Choroid plexus epithelial cell (primary cell): ENCODE measurements around the gene ETV6.

ENCODE experiments used
- DNase-seq: peaks from one replicate; pipeline ENCODE4 v3.0.0-alpha.2; 2010; ENCODE audit warnings: low read depth
- H3K4me3 ChIP-seq: 2 replicates; pipeline ENCODE4 v1.5.1; 2011; ENCODE audit warnings: low read depth, mild to moderate bottlenecking, control low read depth, low read length, moderate library complexity
- CTCF ChIP-seq: conservative IDR thresholded peaks from 2 replicates; pipeline ENCODE4 v1.5.1; 2011; ENCODE audit warnings: low read depth, mild to moderate bottlenecking, control low read depth, inconsistent platforms, low read length, moderate library complexity

ETV6 gene

GRCh38 chr12:11829764-11830194 is 180.3 kb downstream of the ETV6 start:
- TF ChIP-seq CTCF: no peak
- H3K4me3 ChIP-seq: no peak overlapping the region
- DNase-seq: no peak

- no peak for DNase-seq
- no peak overlapping the region for H3K4me3 ChIP-seq
- TF ChIP-seq CTCF: no peak
Measured at GRCh38 chr12:11830307-11830801, 180.9 kb downstream of the ETV6 start.

- TF ChIP-seq CTCF: no peak
- DNase-seq: no peak
- H3K4me3 ChIP-seq: no peak overlapping the region
Measured at GRCh38 chr12:11832093-11832492, 182.6 kb downstream of the ETV6 start.

DNA sequence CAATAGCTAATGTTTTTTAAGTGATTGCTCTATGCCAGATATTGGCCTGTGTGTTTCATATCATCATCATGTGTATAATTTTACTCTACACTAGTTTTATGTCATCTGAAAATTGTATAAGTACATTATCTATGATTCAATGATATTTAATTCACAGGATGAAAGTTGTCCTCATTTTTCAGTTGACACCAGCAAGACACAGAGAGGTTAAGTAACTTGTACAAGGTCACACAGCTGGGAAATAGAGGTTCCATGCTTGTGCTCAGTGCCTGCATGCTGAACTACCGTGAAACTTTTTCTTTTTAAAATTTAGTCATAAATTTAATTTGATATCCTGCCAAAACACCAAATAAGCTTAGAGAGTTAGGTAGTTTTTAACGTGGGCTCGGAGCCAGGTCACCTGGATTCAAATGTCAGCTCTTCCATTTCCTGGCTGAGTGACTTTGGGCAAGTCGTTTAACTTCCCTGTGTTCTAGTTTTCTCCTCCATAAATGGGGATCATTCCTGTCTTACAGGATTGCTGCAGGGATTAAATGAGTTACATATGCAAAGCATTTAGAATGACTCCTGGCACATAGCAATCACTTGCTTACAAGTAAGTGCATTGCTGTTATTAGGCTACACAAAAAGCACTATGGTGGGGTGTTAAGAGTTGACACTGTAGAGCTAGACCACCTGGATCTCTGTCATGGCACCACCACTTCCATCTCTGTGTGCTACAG is 183.9 kb downstream of the ETV6 start:
- TF ChIP-seq CTCF: no peak
- no peak overlapping the region for H3K4me3 ChIP-seq
- DNase-seq: no peak

DNA sequence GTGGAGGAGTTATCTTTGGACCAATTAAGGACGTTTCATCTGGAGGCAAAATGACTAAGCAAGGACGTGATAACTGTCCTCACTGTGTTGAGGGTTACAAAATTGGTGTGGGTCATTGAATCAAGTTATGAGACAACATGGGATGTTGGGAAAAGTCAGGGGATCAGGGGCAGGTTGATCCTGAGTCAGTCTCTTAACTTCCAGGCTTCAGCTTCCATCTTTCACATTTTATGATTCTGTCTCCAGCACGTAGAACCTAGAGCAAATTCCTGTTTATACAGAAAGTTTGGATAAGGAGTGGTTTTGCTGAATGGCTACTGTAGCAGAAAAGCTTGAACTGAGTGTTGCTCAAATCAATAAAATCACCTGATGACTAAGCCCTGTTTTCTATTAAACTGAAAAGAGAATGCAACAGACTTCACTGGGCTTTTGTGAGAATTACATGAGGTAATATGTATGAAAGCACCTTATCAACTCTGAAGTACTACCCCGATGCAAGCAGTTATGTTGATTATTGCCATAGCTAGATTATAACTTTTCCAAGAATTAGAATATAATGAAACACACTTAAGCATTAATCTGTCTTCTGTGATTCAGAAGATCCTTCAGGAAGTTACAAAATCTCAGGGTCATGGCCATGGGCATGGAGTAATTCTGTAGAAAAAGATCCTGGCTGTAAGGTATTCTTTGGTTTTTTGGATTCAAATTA is 184.8 kb downstream of the ETV6 start:
- peak; percentile 39 for DNase-seq
- no peak for TF ChIP-seq CTCF
- H3K4me3 ChIP-seq: no peak overlapping the region

DNA sequence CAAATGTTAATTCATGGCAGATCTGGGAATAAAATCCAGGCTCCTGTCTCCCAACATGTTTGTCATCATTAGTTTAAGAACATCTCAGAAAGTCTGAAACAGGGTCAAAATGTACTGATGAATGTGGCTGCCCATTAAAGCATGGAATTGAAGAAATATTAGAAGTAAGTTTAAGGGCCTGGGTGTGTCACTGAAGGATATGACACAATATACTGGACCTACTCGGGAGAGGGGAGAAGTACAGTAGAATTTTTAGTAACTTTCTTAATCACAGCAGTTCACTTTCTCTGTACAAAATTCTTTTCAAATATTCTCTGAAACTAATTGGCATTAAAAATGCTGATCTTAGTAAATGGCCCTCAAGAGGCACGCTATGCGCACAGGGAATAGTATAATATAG is 185.5 kb downstream of the ETV6 start:
- no peak for TF ChIP-seq CTCF
- H3K4me3 ChIP-seq: no peak overlapping the region
- no peak for DNase-seq
